ENCODE results near the gene FBXL19.

The FBXL19 gene

DNA sequence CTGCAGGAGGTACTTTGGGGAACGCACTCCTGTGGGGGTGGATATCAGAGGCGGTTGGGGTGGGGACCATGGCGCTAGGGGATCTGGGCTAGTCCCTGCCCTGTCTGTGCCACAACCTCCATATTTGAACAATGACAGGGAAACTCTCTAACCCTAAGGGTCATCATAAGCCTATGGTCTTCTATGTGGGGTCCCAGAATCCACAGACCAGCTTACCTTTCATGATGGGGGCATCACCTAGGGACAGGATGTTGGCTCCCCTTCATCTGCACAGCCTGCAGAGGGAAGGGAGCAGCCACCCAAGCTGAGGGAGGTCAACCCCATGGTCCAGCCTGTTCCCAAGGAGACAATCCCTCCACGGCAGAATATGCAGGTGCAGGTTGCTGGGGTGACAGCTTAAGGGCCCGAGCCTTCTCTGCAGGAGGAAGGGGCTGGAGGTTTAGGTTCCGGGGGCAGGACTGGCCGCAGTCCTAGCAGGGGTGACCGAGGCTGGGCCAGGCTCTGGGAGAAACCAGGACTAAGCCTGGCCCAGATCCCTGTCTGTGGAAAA, 27.2 kb downstream of the FBXL19 start:
- DNase-seq, result no peak
- Mint-ChIP-seq H3K9me3 (no peaks in the 10 kb centered on the region), H3K4me3 (peak overlapping the region; percentile 97), H3K36me3 (peaks cover 12% of the 10 kb centered on the region), H3K4me1 (peaks cover 28% of the 10 kb centered on the region), H3K27me3 (no peaks in the 10 kb centered on the region), H3K27ac (peak overlapping the region; percentile 92)
- CTCF ChIA-PET, result interaction anchor here (0.8 to 1.4 kb wide), 5 partner anchors 9 to 18 kb away, joined by 3 to 5 read pairs (median 5); no protein-coding TSS in a partner anchor

DNA sequence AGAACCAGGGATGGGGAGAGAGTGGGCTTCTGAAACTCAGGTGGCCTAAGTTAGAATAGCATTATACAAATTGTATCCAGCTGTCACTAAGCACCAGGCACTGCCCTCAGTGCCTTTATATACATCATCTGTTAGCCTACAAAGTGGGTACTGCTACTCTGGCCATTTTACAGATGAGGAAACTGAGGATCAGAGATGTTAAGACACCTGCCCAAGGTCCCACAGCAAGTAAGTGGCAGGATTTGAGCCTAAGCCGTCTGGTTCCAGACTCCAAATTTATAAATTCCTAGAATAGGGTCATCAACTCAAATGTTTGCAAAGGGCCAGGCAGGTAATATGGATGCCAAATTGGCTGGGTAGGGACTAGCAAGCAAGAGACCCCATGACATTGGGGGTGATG, 27.8 kb downstream of the FBXL19 start:
- CTCF ChIA-PET, result no interaction called here

DNA sequence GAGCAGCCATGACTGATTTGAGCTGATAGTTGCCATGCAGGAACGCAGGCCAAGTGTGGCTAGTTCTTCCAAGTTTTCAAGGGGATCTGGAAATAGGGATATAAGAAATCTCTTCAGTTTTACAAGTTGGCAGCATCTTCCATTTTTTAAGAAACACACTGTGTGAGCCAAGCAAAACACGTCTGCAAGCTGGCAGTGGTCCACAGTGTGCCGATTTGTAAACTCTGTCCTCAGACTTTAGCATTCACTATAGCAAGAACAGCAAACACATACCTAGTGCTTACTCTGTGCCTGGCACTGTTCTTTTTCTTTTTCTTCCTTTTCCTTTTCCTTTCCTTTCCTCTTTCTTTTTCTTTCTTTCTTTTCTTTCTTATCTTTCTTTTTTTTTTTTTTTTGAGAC, 28.4 kb downstream of the FBXL19 start:
- Mint-ChIP-seq H3K4me3 (no peak overlapping the region), H3K27me3 (no peaks in the 10 kb centered on the region)
- CTCF ChIA-PET, result interaction anchor here (0.7 kb wide), 1 partner anchor 10 kb away, joined by 3 read pairs; no protein-coding TSS in a partner anchor

More for the DNA sequence above, 27.8 kb downstream of the FBXL19 start:
- Mint-ChIP-seq H3K4me3 (peak overlapping the region; percentile 97), H3K9me3 (no peaks in the 10 kb centered on the region), H3K27me3 (no peaks in the 10 kb centered on the region), H3K27ac (no peak overlapping the region), H3K36me3 (peaks cover 12% of the 10 kb centered on the region), H3K4me1 (peaks cover 31% of the 10 kb centered on the region)
- DNase-seq, result no peak

DNA sequence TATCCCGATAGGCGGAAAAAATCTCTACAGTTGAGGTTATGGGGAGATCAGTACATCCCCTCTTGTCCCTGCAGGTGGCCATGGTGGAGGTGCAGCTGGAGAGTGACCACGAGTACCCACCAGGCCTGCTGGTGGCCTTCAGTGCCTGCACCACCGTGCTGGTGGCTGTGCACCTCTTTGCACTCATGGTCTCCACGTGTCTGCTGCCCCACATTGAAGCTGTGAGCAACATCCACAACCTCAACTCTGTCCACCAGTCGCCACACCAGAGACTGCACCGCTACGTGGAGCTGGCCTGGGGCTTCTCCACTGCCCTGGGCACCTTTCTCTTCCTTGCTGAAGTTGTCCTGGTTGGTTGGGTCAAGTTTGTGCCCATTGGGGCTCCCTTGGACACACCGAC, 29.7 kb downstream of the FBXL19 start:
- H3K27ac Mint-ChIP-seq, result no peak overlapping the region
- CTCF ChIA-PET, result interaction anchor here (1.7 to 4.2 kb wide), 3 partner anchors 9 to 31 kb away, joined by 4 to 31 read pairs (median 5); no protein-coding TSS in a partner anchor
- no peaks in the 10 kb centered on the region for H3K9me3 Mint-ChIP-seq
- DNase-seq, result no peak
- no peaks in the 10 kb centered on the region for H3K27me3 Mint-ChIP-seq
- peaks cover 44% of the 10 kb centered on the region for H3K4me1 Mint-ChIP-seq
- H3K4me3 Mint-ChIP-seq, result no peak overlapping the region
- H3K36me3 Mint-ChIP-seq, result peaks cover 13% of the 10 kb centered on the region

More for the DNA sequence above, 28.4 kb downstream of the FBXL19 start:
- no peak for DNase-seq
- Mint-ChIP-seq H3K27ac (no peak overlapping the region), H3K36me3 (peaks cover 11% of the 10 kb centered on the region), H3K4me1 (peaks cover 36% of the 10 kb centered on the region), H3K9me3 (no peaks in the 10 kb centered on the region)

DNA sequence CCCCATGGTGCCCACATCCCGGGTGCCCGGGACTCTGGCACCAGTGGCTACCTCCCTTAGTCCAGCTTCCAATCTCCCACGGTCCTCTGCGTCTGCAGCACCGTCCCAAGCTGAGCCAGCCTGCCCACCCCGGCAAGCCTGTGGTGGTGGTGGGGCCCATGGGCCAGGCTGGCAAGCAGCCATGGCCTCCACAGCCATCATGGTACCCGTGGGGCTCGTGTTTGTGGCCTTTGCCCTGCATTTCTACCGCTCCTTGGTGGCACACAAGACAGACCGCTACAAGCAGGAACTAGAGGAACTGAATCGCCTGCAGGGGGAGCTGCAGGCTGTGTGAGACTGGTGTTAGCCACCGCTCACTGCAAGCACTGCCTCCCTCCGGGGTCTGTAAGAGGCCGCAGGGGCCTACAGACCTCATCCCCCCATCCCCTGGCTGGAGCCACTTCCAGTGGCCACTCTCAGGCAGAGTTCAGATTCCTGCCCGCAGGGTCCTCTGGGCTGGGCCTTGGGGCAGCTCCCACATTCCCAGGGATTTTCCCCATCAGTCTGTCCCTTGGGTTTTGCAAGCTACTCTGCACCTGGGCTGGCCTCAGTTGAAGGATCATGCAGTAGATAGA, 30.2 kb downstream of the FBXL19 start:
- CTCF ChIA-PET, result interaction anchor here (0.7 to 4.2 kb wide), 10 partner anchors 9 to 189 kb away, joined by 3 to 31 read pairs (median 4); no protein-coding TSS in a partner anchor
- peaks cover 46% of the 10 kb centered on the region for H3K4me1 Mint-ChIP-seq
- H3K27ac Mint-ChIP-seq, result peak overlapping the region; percentile 24
- no peaks in the 10 kb centered on the region for H3K9me3 Mint-ChIP-seq
- peaks cover 15% of the 10 kb centered on the region for H3K36me3 Mint-ChIP-seq
- DNase-seq, result peak; percentile 74
- no peak overlapping the region for H3K4me3 Mint-ChIP-seq
- H3K27me3 Mint-ChIP-seq, result no peaks in the 10 kb centered on the region

DNA sequence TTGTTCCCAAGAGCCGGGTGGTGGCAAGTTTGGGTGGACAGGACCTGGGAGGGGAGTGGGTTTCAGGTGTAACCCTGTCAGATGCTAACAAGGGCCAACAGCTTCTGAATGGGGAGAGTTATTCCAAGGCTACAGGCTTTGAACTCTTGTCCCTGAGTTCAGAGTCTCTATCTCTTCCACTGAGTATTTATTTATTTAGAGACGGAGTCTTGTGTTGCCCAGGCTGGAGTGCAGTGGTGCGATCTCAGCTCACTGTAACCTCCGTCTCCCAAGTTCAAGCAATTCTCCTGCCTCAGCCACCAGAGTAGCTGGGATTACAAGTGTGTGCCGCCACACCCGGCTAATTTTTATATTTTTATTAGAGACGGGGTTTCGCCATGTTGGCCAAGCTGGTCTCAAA, 31.6 kb downstream of the FBXL19 start:
- Mint-ChIP-seq H3K36me3 (peaks cover 20% of the 10 kb centered on the region), H3K27ac (no peak overlapping the region), H3K9me3 (no peaks in the 10 kb centered on the region), H3K4me1 (peaks cover 50% of the 10 kb centered on the region), H3K4me3 (no peak overlapping the region), H3K27me3 (no peaks in the 10 kb centered on the region)
- DNase-seq, result no peak
- CTCF ChIA-PET, result interaction anchor here (1.9 to 4.2 kb wide), 3 partner anchors 14 to 187 kb away, joined by 10 to 31 read pairs (median 11); no protein-coding TSS in a partner anchor

DNA sequence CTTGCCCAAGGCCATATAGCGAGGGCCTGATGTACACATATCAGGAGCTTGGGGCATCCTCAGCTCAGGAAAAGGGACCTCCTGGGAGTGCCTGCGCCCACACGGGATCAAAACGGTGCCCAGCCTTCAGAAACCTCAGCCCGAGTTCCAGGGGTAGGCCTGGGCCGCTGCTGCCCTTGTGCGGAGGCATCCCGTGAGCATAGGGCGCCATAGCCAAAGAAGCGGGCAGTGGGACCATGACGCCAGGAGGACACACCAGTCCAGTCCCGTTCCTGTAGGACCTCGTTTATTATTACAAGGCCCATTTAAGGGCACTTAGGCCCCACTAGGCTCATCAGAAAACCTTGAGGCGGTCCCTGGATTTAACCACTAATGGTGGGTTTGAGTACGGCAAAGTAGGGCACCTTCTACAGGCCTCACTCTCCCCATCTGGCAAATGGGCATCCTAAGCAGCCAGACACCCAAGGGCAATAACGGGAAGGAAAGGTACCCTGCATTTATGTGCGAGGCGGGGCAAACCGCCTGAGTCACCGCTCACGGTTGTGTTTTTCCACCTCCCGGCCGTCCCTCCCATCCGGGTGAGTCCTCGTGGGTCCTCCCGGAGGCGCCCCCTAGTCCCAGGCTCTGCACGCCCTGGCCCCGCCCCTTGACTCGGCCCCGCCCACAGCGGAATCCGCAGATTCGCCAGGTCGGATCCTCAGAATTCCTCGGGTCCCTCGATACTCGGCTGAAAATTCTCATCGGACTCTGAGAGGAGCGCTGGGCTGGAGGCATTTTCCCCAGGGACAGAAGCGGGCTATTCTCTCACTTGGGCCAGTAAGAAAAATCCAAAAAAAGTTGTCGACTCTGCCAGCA, 33.5 kb downstream of the FBXL19 start:
- H3K36me3 Mint-ChIP-seq, result peaks cover 32% of the 10 kb centered on the region
- H3K4me3 Mint-ChIP-seq, result peak overlapping the region; percentile 85
- DNase-seq, result peak; percentile 90
- H3K27ac Mint-ChIP-seq, result peak overlapping the region; percentile 98
- H3K9me3 Mint-ChIP-seq, result no peaks in the 10 kb centered on the region
- no peaks in the 10 kb centered on the region for H3K27me3 Mint-ChIP-seq
- CTCF ChIA-PET, result interaction anchor here (4.2 kb wide), 1 partner anchor 15 kb away, joined by 31 read pairs; no protein-coding TSS in a partner anchor
- peaks cover 44% of the 10 kb centered on the region for H3K4me1 Mint-ChIP-seq

DNA sequence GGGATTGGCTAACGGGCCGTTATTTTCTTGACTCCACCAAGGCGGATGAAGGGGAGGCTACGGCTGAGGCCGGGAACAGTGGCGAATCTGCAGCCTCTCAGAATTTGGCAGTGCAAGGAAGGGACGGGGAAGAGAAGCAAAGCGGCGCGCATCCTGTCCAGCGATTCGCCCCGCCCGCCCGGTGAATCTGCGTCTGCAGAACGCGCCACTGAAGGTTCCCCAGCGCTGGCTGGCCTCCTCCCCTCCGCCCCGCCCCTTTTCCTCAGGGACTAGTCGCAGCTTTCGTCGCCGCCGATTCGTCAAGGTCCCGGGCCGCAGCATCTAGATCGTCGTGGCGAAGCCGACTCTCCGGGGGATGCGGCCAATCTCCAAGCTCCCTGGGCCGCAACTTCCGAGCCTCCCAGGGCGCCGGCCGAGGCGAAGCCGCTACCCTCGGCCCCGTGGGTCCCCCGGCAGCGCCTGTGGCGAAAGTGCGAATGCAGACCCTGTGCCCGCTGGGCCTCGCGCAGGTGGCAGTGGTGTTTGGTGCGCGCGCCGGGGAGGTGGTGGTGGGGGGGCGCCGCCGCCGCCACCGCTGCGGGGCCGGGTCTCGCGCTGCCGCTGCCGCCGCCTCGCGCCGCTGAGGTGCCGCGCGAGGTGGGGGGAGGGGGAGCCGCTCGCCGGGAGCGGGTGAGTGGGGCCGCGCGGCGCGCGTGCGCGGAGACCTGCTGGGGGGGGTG, 34.2 kb downstream of the FBXL19 start, which contains the start of gene SETD1A:
Gene SETD1A (plus strand): TSS at position 299 of the 719 bp plus-strand sequence. CDS start 978 bp downstream, outside the sequence.
- H3K4me3 Mint-ChIP-seq, result peak within 1 kb of the TSS; percentile 91
- peak within 1 kb of the TSS; percentile 98 for H3K27ac Mint-ChIP-seq
- DNase-seq, result peak; percentile 98
- H3K4me1 Mint-ChIP-seq, result peaks cover 44% of the 10 kb centered on the region
- no peaks in the 10 kb centered on the region for H3K9me3 Mint-ChIP-seq
- no peaks in the 10 kb centered on the region for H3K27me3 Mint-ChIP-seq
- peaks cover 37% of the 10 kb centered on the region for H3K36me3 Mint-ChIP-seq
- CTCF ChIA-PET, result no interaction called here

DNA sequence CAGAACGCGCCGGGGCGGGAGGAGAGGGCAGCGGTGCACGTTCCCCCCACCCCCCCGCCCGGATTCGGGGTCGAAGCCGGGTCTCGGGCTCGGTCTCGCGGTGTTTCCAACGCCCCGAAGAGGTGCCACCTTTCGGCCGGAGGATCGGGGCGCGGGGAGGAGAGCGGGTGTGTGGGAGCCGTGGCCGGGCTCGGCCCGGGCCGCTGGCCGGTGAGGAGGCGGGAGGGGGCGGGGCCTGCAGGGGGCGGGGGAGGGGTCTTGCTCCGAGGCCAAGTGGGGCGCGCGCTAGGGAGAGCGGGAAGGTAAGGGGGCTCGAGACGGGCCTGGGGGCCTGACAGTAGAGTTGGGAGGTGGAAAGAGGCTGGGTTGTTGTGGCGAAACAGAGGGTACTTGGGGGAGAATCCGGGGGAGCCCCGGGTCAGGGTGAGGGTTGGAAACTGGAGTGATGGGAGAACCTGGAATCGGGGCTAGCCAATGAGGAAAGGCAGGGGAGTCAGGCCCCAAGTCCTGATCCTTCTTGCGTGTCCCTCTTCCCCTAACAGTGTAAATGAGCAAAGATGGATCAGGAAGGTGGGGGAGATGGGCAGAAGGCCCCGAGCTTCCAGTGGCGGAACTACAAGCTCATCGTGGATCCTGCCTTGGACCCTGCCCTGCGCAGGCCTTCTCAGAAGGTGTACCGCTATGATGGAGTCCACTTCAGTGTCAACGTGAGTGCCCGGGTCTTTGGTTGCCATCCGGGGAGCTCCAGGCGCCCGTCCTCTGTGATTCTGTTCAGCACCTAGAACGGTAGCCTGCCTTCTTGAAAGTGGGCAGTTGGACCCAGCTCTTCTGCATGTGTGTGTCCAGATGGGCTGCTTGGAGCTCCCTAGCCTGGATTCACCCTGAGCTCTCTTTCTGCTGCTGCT, 35.1 kb downstream of the FBXL19 start:
- CTCF ChIA-PET, result interaction anchor here (1.1 kb wide), 1 partner anchor 23 kb away, joined by 3 read pairs; no protein-coding TSS in a partner anchor
- H3K9me3 Mint-ChIP-seq, result no peaks in the 10 kb centered on the region
- no peaks in the 10 kb centered on the region for H3K27me3 Mint-ChIP-seq
- peak overlapping the region; percentile 91 for H3K4me3 Mint-ChIP-seq
- H3K4me1 Mint-ChIP-seq, result peaks cover 42% of the 10 kb centered on the region
- DNase-seq, result no peak
- peak overlapping the region; percentile 93 for H3K27ac Mint-ChIP-seq
- H3K36me3 Mint-ChIP-seq, result peaks cover 42% of the 10 kb centered on the region

DNA sequence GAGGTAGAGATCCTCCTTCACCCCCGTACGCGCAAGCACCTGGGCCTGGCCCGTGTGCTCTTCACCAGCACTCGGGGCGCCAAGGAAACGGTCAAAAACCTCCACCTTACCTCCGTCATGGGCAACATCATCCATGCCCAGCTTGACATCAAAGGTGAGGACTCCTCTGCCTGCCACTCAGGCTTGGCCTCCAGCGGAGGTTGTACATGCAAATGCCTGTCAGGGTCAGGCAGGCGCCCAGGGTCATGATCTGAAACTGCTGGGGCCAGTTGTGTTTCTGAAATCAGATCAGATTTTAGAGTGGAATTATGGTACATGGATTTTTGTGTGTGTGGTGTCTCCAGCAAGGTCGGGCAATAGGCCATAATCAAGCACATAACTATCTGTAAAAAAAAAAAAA, 38.0 kb downstream of the FBXL19 start:
- Mint-ChIP-seq H3K27ac (no peak overlapping the region), H3K4me3 (no peak overlapping the region), H3K4me1 (peaks cover 33% of the 10 kb centered on the region), H3K36me3 (peaks cover 55% of the 10 kb centered on the region), H3K9me3 (no peaks in the 10 kb centered on the region), H3K27me3 (no peaks in the 10 kb centered on the region)
- CTCF ChIA-PET, result interaction anchor here (1.2 kb wide), 1 partner anchor 181 kb away, joined by 3 read pairs; no protein-coding TSS in a partner anchor
- DNase-seq, result no peak

DNA sequence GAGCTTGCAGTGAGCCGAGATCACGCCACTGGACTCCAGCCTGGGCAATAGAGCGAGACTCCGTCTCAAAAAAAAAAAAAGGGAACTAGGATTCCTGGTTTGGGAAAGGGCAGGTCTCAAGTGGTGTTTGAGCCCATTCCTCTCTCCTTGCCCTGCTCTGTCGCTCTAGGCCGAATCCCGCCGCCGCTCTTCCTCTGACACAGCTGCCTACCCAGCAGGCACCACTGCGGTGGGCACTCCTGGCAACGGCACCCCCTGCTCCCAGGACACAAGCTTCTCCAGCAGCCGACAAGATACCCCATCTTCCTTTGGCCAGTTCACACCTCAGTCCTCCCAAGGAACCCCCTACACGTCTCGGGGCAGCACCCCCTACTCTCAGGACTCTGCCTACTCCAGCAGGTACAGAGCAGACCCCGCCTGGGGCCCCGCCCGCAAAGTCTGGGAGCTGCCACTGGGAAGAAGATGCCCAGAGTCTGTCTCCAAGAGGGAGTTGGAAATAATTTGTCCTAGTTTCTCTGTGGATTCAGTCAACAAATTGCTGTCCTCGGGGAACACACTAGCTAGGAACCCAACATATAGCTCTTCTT, 40.6 kb downstream of the FBXL19 start:
- Mint-ChIP-seq H3K27ac (peak overlapping the region; percentile 11), H3K27me3 (no peaks in the 10 kb centered on the region)
- CTCF ChIA-PET, result interaction anchor here (0.6 to 0.9 kb wide), 2 partner anchors 10 to 21 kb away, joined by 3 to 4 read pairs; partner anchors contain the start of gene HSD3B7

DNA sequence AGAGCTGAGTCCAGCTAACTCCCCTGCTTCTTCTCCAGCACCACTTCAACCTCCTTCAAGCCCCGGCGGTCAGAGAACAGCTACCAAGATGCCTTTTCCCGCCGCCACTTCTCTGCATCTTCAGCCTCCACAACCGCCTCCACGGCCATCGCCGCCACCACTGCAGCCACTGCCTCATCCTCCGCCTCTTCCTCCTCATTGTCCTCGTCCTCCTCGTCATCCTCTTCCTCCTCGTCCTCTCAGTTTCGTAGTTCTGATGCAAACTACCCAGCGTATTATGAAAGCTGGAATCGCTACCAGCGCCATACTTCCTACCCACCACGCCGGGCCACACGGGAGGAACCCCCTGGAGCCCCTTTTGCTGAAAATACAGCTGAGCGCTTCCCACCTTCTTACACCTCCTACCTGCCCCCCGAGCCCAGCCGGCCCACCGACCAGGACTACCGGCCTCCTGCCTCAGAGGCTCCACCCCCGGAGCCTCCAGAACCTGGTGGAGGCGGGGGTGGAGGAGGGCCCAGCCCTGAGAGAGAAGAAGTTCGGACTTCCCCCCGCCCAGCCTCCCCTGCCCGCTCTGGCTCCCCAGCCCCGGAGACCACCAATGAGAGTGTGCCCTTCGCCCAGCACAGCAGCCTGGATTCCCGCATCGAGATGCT, 41.3 kb downstream of the FBXL19 start:
- CTCF ChIA-PET, result interaction anchor here (0.9 kb wide), 1 partner anchor 20 kb away, joined by 4 read pairs; the partner anchor contains the start of gene HSD3B7
- Mint-ChIP-seq H3K36me3 (peaks cover 68% of the 10 kb centered on the region), H3K27me3 (no peaks in the 10 kb centered on the region)

More for the DNA sequence above, 40.6 kb downstream of the FBXL19 start:
- Mint-ChIP-seq H3K9me3 (no peaks in the 10 kb centered on the region), H3K4me3 (no peak overlapping the region), H3K4me1 (peaks cover 15% of the 10 kb centered on the region), H3K36me3 (peaks cover 68% of the 10 kb centered on the region)
- no peak for DNase-seq

More for the DNA sequence above, 41.3 kb downstream of the FBXL19 start:
- Mint-ChIP-seq H3K4me3 (no peak overlapping the region), H3K27ac (no peak overlapping the region), H3K9me3 (no peaks in the 10 kb centered on the region), H3K4me1 (peaks cover 8% of the 10 kb centered on the region)
- DNase-seq, result no peak
